Hepatocyte (in vitro differentiated cells): ENCODE data around the gene GDPD4.

Experiments used
- CTCF ChIP-seq: fragments of 200-600 bp; sonication (generic); IDR thresholded peaks from 2 replicates; pipeline ENCODE4 v1.5.1; 2016; ENCODE audit warnings: antibody characterized with exemption, mild to moderate bottlenecking; ENCODE audit not compliant: poor library complexity
- EZH2 ChIP-seq: fragments of 200-600 bp; sonication (generic); IDR thresholded peaks from 2 replicates; pipeline ENCODE4 v1.6.1; 2016; ENCODE audit warnings: antibody characterized with exemption, mild to moderate bottlenecking, borderline replicate concordance
- EZH2phosphoT487 ChIP-seq: fragments of 200-600 bp; sonication (generic); IDR thresholded peaks from one replicate; pipeline ENCODE4 v1.6.1; 2018; ENCODE audit warnings: antibody characterized with exemption, mild to moderate bottlenecking, low read depth, moderate library complexity; ENCODE audit not compliant: unreplicated experiment, severe bottlenecking

DNA sequence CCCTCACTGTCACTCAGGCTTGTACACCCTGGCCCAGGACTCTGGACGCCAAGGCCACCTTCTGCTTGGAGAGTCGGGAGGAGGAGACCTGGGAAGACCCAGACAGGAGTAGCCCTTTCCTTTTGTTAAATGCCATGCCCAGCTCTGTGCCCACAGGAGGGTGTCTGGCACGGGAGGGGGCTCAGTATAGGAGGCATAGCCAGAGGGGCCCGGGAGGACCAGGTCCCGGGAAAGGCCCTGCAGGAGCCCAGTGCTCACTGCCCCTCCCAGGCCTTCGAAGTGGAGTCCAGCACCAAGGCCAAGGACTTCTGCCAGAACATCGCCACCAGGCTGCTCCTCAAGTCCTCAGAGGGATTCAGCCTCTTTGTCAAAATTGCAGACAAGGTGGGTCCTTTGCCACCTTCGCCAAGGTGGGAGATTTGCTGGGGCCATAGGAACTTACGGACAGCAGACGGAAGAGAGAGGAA, 94.4 kb downstream of the GDPD4 start:
- TF ChIP-seq EZH2phosphoT487 (no peak), CTCF (no peak), EZH2 (no peak)
